Activated CD4-positive, alpha-beta T cell treated with anti-CD3 and anti-CD28 coated beads, Interleukin-2, amount 50 U/mL, for 1 hour (primary cell): ENCODE results near the gene STN1.
"Not testable (repeated sequence)": the region's sequence is repeated elsewhere in the genome, so short reads cannot be mapped to it uniquely, and the experiment has no call there.

Source experiments
- DNase-seq: peaks from one replicate; pipeline ENCODE4 v3.0.0-alpha.2; 2020

Gene STN1

DNA sequence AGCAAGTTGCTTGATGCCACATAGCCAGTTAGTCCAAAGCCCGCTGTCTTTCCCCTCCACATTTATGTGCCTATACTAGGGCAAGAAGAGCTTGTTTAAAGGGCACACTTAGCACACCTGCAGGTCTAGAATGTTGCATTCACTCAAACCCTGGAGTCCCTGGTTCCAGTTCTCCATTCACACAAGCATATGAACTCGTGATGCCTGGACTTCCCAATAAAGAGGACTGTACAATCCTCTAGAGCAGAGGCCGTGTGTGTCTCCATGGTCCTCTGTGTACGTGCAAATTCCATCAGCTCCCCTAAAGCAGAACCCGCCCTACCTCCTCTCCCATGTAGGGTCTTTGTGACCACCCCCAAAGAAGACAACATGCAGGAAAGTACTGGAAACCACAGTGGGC, 59.6 kb downstream of the STN1 start:
- DNase-seq = no peak

DNA sequence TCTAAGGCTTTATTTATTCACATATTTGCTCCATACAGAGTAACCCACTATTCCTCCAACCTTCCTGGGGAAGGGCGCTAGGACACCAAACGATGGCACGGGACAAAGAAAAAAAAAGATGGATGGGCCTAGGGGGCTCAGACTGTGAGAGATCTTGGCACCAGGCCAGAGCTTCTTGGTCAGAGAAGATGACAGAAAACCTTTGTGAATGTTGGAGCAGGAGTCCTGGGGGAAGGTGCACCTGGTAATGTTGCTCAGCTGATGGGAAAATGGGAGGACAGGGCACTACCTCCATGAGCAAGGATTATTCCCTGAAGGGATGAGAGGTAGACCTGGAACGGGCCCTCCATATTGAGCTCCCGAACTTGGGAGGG, 61.2 kb downstream of the STN1 start:
- DNase-seq = no peak

DNA sequence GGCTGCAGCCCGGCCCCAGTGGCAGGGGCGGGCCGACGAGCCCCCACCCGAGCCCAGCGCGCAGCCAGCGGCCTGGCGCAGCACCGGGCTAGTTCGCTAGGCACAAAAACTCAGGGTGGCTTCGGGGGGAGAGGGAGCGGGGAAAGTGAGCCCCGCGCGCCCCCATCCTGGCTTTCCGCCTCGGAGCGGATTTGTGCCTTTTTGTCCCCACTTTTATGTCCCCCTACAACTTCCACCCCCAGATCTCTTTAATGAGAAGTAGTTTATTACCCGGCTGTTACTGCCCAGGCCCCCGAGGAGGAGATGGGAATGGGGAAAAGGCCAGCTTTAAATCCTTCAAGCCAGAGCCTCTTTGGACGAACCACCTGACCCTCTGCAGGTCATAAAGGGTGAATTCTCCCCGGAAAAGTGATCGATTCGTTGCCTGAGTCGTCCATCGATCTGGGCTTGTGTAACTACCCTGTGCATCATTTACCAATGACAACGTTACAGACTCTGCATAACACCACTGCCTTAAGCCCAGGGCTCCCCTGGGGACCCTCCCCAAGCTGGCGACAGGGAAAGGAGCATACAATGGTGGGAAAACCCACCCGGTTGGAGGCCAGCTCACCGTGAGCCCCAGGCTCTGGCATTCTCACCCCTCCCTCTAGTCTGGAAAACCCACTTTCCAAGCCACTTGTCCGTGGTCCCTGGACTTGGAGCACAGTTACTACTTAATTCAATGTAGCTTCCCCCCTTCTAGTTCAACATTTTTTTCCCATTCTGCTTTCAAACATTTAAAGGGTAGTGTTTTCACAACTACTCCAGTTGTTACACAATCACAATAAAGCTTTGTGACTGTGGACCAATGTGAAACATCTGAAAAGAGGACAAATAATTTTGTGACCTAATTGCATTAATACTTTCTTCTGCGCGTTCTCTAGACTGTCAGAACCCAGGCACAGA, 61.9 kb downstream of the STN1 start:
- no peak for DNase-seq

DNA sequence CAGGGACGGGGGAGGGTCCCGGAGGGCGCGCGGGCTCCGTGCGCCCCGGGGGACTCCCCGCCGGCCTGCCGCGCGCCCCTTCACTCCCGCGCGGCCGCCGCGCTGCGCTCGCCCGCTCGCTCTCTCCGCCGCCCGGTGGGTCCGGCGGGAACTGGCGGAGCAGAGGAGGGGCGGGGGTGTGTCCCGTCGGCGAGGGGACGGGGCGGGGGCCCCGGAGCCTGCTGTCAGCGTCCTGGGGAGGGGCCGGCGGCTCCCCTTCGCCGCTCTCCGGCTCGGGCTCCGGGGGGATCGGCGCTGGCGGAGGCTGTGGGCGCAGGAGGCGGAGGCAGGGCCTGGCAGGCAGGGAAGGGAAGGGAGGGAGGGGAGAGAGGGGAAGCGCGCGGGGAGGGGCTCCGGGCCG, 62.6 kb downstream of the STN1 start, which contains the start of gene SH3PXD2A:
Gene SH3PXD2A, minus strand, starts transcription at position 153 of the 400 bp plus-strand sequence. CDS start 310 bp downstream, outside the sequence.
- DNase-seq = peak; percentile 8

DNA sequence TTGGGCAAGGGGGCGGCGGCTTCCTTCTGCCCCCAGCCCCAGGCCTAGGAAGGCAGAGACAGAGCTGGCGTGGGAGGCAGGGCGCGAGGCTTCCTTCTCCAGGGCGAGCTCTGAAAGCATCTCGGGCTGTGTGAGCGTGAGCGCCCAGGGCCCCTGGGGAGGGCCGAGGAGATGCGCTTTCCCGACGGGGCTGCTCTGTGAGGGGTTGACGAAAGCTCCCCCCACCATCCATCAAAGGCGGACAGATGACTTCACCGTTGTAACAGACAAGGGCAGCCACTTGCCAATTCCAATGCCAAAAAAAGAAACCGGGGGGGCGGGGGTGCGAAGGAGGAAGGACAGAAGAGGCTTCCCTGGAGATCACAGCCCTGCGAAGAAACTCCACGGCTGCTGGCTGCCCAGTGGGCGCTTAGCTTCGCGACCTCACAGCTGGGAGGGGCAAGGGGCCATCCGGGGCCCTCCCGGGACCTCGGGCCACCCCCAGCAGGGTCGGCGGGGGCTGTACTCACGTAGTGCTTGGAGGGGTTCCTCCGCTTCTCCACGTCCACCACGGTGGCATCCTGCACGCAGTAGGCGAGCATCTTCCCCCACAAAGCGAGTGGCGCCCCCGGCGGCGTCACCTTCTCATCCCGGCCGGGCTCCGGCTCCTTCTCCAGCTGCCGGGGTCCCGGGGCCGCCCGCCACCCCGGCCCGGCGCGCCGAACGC, 63.1 kb downstream of the STN1 start:
- peak; percentile 7 for DNase-seq

DNA sequence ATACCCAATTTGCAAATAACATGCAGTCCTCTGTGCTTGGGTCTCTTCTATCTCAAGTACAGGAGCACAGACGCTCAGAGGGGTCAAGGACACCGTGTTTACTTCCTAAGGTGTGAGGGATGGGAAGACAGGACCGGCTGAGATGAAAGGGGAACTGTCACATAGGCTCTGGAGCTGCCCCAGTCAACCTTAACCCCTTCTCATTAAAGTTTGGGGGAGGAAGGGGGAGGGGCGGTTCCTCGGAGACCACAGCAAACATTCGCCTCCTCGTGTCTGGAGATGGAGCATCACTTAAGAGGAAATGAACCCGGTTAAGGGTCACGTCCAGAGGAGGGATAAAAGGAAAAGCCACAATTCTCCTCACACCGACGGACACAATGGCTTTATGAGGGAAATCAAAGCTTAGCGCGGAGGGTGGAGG, 63.7 kb downstream of the STN1 start:
- no peak for DNase-seq

DNA sequence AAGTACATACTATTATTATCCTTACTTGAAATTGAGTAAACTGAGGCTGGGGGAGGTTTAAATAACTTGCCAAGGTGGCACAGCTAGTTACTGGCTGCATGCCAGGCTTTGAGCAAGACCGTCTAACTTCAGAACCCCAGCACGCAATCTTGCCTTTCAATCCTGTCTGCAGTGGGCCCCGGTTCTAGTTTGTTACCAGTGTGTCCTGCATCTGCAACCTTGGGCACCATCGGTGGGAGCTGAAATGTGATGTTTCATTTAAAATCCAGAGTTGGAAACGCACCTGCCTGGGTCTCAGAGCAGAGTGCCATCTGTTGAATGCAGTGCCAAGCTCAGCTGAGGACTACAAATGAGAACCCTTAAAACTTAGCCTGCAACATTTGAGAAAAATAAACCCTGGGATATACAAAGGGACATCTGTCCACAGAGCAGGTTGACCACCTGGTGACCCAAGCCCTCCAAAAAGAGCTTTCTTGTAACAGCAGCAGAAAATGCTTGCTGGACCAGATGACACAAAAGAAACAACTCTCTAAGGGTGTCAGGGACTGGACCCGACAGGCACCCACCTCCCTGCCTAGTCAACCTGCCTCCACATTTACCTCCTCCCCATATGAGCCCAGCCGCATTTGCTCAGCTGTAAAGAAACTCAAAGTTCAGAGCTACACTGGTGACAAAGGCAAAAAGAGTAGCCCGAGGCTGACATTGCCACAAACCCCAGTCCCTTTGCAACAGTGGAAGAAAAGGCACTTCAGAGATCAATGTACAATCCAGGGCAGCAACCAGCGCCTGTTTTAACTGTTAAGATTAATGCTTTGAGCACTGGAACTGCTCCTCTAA, 64.3 kb downstream of the STN1 start:
- DNase-seq = no peak

DNA sequence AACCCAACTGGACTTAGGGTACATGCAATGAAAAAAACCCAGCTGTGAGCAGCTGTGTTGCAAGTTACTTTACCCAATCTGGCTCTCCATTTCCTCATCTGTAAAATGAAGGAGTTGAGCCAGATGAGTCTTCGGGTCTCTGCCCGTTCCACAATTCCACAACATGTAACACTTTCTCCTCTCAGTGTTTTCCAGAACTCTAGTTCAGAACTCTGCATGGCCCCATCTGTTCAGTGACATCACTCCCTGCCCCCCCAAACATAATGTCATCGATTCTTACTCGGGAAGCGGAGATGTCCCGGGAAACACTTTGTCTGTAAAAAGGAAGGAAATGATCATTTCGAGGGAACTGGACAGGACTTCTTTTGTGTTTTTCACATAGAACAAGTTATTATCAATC, 65.1 kb downstream of the STN1 start:
- no peak for DNase-seq

DNA sequence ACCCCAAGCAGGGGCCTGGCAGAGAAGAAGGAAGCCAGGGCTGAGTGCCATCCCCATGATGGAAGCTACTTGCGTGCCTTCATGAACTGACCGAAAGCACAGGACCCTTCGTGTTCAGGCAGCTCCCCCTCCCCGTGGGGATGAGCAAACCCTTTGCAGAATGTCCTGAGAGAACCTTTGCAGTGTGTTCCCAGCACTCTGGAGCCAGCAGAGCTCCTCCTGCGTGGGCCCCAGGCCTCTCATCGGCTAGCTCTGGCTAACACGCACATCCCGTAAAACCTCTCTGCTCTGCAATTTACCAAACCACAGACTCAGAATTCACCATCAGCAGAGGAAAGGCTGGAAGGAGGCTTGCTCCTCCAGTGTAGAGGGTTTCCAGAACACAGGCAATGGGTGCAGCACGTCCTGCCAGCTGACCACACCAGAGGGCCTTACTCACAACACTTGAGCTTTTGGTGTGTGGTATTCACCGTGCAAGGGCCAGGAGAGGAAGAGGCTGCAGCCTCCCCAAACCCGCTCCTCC, 65.7 kb downstream of the STN1 start:
- no peak for DNase-seq

DNA sequence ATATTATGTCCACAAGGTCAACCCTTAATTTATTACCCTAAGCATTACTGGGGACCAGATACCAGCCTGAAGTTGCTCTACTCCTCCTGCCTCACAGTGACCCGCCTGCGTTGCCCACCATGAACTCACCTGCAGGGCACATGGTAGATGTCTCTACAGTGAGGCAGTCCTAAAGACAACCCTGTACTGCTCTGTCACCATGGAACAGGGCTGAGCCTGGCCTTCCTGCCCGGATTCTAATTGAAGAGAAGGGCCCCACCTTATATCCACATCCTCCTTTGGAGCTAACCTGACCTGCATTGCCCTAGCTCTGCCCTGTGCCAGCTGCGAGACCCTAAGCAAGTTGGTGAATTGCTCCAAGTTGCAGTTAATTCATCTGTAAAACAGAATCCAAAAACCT, 66.7 kb downstream of the STN1 start:
- no peak for DNase-seq

DNA sequence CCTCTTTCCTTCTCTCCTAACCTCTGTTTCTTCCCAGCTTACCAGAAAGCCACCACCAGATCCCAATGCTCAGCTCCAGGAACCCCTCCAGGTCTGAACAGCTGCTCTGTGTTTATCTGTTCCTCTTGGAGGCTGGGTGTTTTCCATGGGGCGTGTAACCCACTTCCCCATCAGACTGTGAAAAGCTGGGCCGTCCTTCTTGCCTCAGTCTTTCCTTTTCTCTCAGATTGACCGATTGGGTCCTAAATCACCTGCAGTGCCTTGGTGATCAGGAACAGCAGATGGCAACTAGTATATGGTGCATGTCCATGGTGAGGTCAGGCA, 67.5 kb downstream of the STN1 start:
- DNase-seq = no peak

DNA sequence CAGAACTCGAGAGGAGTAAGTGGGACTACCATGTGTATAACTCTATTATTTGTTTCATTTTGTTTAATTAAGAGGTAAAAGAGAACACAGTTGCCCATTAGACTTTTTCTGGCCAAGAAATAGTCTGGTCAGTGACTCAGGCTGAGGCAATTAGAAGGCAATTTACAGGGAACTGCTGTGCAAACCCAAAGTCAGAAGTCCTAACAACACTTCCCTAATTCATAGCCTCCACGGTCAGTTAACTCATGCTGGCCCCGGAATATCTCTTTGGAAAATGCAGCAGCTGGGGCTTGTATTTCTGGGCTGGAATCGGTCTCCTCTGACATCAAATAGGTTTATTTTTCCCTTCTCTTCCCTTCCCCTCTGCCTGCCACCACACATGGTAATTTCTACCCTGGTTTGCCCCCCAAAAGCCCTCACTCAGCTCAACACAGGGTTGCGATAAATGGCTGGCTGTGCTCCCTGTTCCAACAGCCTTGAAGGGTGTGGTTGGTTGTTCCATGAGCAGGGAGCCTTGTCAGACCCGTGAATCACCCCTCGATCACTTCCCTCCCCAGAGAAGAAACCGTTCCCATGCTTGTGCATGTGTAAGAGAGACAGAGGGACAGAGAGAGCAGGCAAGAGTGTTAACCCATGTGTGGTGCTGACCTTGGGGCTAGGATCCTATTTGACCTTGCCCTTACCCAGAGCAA, 68.0 kb downstream of the STN1 start:
- no peak for DNase-seq

DNA sequence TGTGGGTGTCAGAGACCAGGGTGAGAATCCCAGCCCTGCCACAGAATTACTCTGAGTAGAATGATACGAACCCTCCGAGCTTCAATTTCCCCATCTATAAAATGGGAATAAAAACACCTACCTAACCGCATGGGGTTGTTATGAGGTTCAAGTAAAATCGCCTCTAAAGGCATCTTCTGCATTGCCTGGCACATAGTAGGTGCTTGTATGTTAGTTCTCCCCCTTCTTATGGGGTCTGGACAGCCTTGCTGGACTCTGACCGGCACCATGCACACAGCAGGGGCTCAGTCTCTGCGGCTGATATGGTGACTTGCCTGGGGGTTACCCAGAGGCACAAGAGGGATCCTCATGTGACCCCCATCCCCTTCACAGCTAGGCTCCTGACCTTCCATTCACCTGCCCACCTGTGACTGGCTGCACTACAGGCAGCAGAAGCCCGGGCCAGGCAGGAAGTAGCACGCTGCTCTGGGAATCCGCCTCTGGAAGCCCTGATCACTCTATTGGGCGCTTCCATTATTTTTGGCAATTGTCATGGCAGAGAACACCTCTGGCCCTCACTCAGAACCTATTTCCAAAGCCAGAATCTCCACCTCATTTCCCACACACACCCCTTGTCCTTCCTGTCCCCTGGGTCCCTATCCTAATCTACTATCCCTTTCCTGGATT, 68.6 kb downstream of the STN1 start:
- no peak for DNase-seq

DNA sequence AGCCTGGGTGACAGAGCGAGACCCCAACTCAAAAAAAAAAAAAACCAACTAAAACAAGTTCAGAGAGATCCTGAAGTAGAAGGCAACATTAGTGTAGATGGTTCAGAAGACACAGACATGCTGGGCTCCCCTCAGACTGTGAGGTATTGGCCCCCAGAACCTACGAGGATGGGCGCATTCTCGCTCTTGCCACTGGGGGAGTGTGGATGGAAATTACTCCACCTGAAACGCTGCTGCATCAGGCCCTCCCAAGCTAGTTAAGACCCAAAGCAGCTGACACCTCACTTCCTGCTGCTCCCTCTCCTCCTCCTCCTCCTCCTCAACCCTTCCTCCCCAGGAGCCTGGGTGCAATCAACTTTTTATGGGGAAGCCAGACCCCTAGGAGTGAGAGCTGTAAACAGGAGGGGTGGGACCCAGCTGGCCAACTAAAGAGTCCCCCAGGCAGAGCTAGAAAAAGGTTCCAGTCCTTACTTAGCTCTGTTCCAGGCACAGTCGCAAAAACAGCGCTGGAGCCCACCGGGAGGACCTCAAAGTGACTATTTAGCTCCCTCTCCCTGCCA, 70.0 kb downstream of the STN1 start:
- peak; percentile 5 for DNase-seq

DNA sequence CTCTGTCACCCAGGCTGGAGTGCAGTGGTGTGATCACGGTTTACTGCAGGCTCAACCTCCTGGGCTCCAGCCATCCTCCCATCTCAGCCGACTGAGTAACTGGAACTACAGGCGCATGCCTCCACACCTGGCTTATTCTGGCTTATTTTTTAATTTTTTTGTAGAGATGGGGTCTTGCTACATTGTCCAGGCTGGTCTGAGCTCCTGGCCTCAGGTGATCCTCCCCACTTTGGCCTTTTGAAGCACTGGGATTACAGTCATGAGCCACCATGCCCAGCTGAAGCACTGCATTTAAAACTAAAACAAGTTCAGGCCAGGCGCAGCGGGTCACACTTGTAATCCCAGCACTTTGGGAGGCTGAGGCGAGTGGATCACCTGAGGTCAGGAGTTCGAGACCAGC, 70.6 kb downstream of the STN1 start:
- DNase-seq = no peak

DNA sequence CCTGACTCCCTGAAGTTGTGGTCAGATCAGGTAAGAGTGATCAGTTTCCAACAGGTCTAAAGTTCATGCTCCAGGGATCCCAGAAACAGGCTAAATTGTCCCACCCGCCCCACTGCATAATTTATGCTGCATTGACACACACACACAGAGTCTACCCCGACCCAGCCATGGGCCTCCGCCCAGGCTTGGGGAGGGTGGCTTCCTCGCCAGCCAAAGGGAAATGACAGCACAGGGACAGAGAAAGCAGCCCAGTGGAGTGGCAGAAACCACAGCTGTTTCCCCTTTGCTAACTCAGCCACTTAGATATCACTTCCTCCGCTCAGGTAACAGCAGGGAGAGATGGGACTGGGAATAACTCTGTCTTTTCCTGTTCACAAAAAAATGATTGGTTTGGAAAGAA, 72.0 kb downstream of the STN1 start:
- DNase-seq = peak; percentile 21

DNA sequence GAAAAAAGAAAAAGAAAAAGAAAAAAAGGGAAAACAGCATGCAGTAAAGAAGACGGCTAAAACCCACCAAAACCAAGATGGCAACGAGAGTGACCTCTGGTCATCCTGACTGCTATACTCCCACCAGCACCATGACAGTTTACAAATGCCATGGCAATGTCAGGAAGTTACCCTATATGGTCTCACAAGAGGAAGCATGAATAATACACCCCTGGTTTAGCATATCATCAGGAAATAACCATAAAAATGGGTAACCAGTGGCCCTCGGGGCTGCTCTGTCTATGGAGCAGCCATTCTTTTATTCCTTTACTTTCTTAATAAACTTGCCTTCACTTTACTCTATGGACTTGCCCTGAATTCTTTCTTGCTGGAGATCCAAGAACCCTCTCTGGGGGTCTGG, 72.6 kb downstream of the STN1 start:
- not testable (repeated sequence) for DNase-seq

DNA sequence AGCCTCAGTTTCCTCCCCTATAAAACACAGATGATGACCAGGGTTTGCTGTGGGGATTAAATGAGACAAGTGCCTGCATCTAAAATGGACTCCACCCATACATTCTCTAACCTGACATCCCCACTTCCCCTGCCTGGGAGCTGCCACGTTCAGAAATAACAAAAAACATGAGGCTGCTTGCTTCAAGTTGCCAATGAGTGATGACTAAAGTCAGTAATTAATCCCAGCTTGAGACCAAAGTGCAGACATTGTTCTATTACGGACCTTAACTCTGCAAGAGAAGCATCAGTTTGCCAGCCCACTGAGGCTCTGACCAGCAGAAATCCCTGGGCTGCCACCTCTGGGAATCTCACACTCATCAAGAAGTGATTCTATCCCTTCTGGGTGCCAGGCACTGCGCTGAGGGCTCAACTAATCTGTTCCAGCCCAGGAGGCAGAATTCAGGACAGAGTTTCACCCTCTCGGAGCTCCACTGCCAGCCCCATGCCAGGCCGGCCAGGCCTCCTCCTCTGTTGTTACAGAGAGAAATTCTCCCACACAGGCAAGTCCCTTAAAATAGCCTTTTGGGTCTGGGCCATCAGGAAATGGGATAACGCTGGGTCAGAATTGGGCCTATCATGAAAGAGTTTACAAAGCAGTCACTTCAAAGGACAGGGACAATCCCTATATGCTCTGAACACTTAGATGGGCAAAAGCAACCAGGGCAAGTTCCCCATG, 74.0 kb downstream of the STN1 start:
- DNase-seq = no peak

DNA sequence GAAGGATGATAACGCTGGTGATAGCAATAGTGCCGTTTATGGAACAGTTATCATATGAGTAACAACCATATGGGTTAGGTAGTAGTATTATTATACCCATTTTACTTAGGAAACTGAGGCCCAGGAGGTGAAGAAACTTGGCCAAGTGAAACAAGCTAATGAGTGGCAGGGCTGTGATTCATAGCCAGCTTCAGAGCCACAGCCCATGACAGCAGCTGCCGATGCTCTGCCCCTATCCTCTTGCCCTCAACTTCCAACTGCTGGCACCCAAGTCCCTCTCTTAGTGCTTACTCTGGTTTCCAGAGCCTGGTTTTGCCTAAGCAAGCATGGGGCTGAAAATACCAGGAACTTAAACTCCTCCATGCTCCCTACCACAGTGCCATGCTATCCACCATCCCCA, 74.9 kb downstream of the STN1 start:
- no peak for DNase-seq

DNA sequence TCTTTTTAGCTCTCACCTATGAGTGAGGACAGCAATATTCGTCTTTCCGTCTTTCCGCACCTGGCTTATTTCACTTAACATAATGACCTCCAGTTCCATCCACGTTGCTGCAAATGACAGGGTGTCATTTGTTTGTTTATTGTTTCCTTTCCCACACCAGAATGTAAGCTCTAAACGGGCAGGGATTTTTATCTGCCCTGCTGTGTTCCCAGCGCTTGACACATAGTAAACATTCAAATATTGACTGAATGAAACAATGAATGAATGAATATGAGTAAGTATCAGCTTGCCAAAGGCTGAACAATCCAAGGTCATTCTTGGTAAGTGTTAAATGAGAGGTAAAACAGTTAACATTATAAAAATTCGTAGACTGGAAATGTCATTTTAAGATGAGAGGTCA, 75.4 kb downstream of the STN1 start:
- no peak for DNase-seq

DNA sequence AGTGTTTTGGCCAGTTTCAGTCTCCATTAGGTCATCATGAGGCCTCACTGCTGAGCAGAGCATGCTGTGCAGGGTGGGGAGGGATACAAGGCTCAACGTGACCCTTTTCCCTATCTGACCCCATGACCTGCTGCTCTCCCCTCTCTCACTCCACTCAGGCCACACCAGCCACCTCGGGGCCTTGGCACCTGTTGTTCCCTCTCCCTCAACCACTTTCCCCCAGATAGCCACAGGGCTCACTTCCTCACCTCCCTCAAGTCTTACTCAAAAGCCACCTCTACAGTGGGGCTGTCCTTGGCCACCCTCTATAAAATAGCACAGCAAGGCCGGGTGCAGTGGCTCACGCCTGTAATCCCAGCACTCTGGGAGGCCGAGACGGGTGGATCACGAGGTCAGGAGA, 76.5 kb downstream of the STN1 start:
- no peak for DNase-seq
